ENCODE data around the gene CIRBP. TPM values are rescaled to one million over a fixed set of nuclear protein-coding genes. Genes with fewer than 3 reads are reported as not detected.

CIRBP gene
- total and polyA plus RNA-seq, 2 of the 13 experiments (the other 11 are each of a cell fraction or from before 2014, with no cell fraction given): 133 to 140 TPM

DNA sequence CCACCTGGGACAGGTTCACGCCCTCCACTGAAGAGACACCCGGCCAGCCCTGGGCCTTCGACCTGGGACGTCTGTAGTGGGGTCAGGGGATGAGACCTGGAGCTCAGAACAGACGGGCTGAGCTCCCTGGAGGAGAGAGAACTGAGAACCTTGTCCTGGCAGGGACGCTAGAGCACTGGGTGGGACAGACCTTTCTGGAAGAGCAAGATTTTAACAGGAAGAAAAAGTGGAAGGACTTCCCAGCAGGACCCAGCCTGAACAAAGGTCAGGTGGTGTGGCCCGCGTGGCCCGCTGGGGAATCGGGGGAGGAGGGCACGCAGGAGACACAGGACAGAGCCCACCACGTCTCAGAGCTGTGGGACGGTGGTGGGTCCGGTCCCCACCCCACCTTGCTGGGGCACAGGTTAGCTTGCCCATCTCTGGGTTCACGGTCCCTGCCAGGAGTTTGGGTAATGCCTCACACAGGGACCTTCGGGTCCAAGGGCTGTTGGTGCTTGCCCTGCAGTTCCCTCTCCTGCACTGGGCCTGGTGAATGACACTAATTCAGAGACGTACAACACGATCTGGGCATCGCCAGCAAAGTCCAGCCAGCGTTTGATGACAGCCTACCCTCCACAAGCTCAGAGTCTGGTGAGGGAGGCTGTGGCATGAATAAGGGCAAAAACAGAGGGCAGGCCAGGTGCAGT lies 15.3 kb downstream of the CIRBP start (continued):
- TF ChIP-seq, protein P1, sequence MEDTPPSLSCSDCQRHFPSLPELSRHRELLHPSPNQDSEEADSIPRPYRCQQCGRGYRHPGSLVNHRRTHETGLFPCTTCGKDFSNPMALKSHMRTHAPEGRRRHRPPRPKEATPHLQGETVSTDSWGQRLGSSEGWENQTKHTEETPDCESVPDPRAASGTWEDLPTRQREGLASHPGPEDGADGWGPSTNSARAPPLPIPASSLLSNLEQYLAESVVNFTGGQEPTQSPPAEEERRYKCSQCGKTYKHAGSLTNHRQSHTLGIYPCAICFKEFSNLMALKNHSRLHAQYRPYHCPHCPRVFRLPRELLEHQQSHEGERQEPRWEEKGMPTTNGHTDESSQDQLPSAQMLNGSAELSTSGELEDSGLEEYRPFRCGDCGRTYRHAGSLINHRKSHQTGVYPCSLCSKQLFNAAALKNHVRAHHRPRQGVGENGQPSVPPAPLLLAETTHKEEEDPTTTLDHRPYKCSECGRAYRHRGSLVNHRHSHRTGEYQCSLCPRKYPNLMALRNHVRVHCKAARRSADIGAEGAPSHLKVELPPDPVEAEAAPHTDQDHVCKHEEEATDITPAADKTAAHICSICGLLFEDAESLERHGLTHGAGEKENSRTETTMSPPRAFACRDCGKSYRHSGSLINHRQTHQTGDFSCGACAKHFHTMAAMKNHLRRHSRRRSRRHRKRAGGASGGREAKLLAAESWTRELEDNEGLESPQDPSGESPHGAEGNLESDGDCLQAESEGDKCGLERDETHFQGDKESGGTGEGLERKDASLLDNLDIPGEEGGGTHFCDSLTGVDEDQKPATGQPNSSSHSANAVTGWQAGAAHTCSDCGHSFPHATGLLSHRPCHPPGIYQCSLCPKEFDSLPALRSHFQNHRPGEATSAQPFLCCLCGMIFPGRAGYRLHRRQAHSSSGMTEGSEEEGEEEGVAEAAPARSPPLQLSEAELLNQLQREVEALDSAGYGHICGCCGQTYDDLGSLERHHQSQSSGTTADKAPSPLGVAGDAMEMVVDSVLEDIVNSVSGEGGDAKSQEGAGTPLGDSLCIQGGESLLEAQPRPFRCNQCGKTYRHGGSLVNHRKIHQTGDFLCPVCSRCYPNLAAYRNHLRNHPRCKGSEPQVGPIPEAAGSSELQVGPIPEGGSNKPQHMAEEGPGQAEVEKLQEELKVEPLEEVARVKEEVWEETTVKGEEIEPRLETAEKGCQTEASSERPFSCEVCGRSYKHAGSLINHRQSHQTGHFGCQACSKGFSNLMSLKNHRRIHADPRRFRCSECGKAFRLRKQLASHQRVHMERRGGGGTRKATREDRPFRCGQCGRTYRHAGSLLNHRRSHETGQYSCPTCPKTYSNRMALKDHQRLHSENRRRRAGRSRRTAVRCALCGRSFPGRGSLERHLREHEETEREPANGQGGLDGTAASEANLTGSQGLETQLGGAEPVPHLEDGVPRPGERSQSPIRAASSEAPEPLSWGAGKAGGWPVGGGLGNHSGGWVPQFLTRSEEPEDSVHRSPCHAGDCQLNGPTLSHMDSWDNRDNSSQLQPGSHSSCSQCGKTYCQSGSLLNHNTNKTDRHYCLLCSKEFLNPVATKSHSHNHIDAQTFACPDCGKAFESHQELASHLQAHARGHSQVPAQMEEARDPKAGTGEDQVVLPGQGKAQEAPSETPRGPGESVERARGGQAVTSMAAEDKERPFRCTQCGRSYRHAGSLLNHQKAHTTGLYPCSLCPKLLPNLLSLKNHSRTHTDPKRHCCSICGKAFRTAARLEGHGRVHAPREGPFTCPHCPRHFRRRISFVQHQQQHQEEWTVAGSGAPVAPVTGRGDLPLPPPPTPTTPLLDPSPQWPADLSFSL (CRISPR knock-in tag; IDR thresholded peaks at IDR 0.05): no peak
- TF ChIP-seq HES4 (CRISPR knock-in tag; IDR thresholded peaks at IDR 0.05; ENCODE audit: borderline replicate concordance): no peak
- TF ChIP-seq ARNT2 (CRISPR knock-in tag; IDR thresholded peaks at IDR 0.05; ENCODE audit: low read depth): peak; percentile 71
- no peak for TF ChIP-seq NFYC (CRISPR knock-in tag; IDR thresholded peaks at IDR 0.05)
- TF ChIP-seq ARID2 (CRISPR knock-in tag; IDR thresholded peaks at IDR 0.05; ENCODE audit: borderline replicate concordance): no peak
- no peak for TF ChIP-seq GABPA (IDR thresholded peaks at IDR 0.05; ENCODE audit: low read depth, low read length)
- no peak for TF ChIP-seq GABPA (CRISPR knock-in tag; IDR thresholded peaks at IDR 0.05; ENCODE audit: low read depth)
- no peak for TF ChIP-seq JARID2 (CRISPR knock-in tag; IDR thresholded peaks at IDR 0.05; ENCODE audit: insufficient replicate concordance)
- TF ChIP-seq ZNF276 (CRISPR knock-in tag; IDR thresholded peaks at IDR 0.05; ENCODE audit: low read depth): 0 out of 2 replicates have a peak, but pooled peaks have one; percentile 34
- no peak for TF ChIP-seq ZUFSP (CRISPR knock-in tag; IDR thresholded peaks at IDR 0.05; ENCODE audit: borderline replicate concordance)
- no peak for TF ChIP-seq TBX2 (CRISPR knock-in tag; IDR thresholded peaks at IDR 0.05; ENCODE audit: borderline replicate concordance)
- no peak for TF ChIP-seq ZNF280D (CRISPR knock-in tag; IDR thresholded peaks at IDR 0.05)
- peak; percentile 82 for TF ChIP-seq HIC2 (CRISPR knock-in tag; IDR thresholded peaks at IDR 0.05; ENCODE audit: low read depth)

All from HepG2 (cell line).